Measurements from ENCODE around the gene WFDC10B.

DNA sequence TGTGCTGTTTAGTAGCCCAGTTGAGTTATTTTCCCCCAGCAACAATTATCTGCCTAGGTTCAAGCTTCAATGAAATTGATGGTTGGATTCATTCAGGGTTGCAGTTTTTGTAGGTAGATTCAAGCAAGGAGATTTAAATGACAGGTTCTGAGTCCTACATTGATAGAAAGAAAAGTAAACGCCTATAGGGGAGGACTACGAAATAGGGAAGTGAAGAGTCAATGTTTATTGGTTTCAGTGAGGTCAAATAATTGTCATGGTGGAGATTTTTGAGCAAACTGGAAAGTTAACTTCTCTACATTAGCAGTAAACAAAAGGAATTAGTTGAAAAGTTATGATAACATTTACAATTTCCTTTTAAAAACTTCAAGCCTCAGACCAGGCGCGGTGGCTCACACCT is 3.7 kb downstream of the WFDC10B start:
- TF ChIP-seq, protein P1, sequence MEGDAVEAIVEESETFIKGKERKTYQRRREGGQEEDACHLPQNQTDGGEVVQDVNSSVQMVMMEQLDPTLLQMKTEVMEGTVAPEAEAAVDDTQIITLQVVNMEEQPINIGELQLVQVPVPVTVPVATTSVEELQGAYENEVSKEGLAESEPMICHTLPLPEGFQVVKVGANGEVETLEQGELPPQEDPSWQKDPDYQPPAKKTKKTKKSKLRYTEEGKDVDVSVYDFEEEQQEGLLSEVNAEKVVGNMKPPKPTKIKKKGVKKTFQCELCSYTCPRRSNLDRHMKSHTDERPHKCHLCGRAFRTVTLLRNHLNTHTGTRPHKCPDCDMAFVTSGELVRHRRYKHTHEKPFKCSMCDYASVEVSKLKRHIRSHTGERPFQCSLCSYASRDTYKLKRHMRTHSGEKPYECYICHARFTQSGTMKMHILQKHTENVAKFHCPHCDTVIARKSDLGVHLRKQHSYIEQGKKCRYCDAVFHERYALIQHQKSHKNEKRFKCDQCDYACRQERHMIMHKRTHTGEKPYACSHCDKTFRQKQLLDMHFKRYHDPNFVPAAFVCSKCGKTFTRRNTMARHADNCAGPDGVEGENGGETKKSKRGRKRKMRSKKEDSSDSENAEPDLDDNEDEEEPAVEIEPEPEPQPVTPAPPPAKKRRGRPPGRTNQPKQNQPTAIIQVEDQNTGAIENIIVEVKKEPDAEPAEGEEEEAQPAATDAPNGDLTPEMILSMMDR (IDR thresholded peaks at IDR 0.05): no peak
- TF ChIP-seq POLR2AphosphoS5 (IDR thresholded peaks at IDR 0.05) (no peak), POLR2A (IDR thresholded peaks at IDR 0.05) (no peak), EP300 (IDR thresholded peaks at IDR 0.05; ENCODE audit: low read depth) (no peak)
